HepG2 (cell line): ENCODE measurements around the gene IMPDH2. TPM values are rescaled to one million over a fixed set of nuclear protein-coding genes. Genes with fewer than 3 reads are reported as not detected.
A peak's percentile ranks its signal among the peaks of the same experiment; 100 is the strongest.

Source experiments
- MED1 ChIP-seq: sonication (generic); formaldehyde crosslinking; IDR thresholded peaks from 2 replicates; pipeline ENCODE4 v1.4.0; 2020; ENCODE audit warnings: missing genetic modification reagents
- MEIS2 ChIP-seq: sonication (generic); formaldehyde crosslinking; IDR thresholded peaks from 2 replicates; pipeline ENCODE4 v1.9.0; 2021; ENCODE audit warnings: mild to moderate bottlenecking, missing genetic modification reagents
- MTA1 ChIP-seq: sonication (generic); formaldehyde crosslinking; IDR thresholded peaks from 2 replicates; pipeline ENCODE4 v1.4.0; 2020; ENCODE audit warnings: missing genetic modification reagents, mild to moderate bottlenecking, borderline replicate concordance
- PAWR ChIP-seq: sonication (generic); formaldehyde crosslinking; IDR thresholded peaks from 2 replicates; pipeline ENCODE4 v1.4.0; 2020; ENCODE audit warnings: missing genetic modification reagents, mild to moderate bottlenecking, borderline replicate concordance
- RBFOX2 ChIP-seq: fragments of 200-400 bp; formaldehyde crosslinking; IDR thresholded peaks from 2 replicates; pipeline ENCODE4 v1.6.1; 2017; ENCODE audit warnings: low read depth, mild to moderate bottlenecking, low read length
- SP1 ChIP-seq, 2 experiments: fragments of 450-650 bp in 1 of 2; sonication (generic) in 1 of 2; formaldehyde crosslinking in 1 of 2; IDR thresholded peaks; 2 replicates each; pipeline versions ENCODE4 v1.4.0 to v1.6.1; 2016 to 2020; ENCODE audit warnings: missing genetic modification reagents in 1 of 2
- SP140L ChIP-seq: sonication (generic); formaldehyde crosslinking; IDR thresholded peaks from 2 replicates; pipeline ENCODE4 v1.4.0; 2020; ENCODE audit warnings: missing genetic modification reagents, borderline replicate concordance
- SP2 ChIP-seq: sonication (generic); formaldehyde crosslinking; IDR thresholded peaks from 2 replicates; pipeline ENCODE4 v1.5.1; 2020; ENCODE audit warnings: mild to moderate bottlenecking, missing genetic modification reagents
- TAF15 ChIP-seq: fragments of 200-400 bp; formaldehyde crosslinking; IDR thresholded peaks from one replicate; pipeline ENCODE4 v1.6.1; 2018; ENCODE audit warnings: mild to moderate bottlenecking, low read depth, low read length; ENCODE audit not compliant: poor library complexity, severe bottlenecking
- UBTF ChIP-seq: sonication (generic); formaldehyde crosslinking; IDR thresholded peaks from 2 replicates; pipeline ENCODE4 v1.4.0; 2020; ENCODE audit warnings: mild to moderate bottlenecking, missing genetic modification reagents
- ZBTB42 ChIP-seq: sonication (generic); formaldehyde crosslinking; IDR thresholded peaks from 2 replicates; pipeline ENCODE4 v1.5.0; 2020; ENCODE audit warnings: mild to moderate bottlenecking, missing genetic modification reagents
- ZEB1 ChIP-seq: IDR thresholded peaks from 2 replicates; pipeline ENCODE4 v1.6.1; 2012; ENCODE audit warnings: mild to moderate bottlenecking, low read depth, inconsistent platforms; ENCODE audit not compliant: insufficient replicate concordance
- ZFY ChIP-seq: sonication (generic); formaldehyde crosslinking; IDR thresholded peaks from 2 replicates; pipeline ENCODE4 v1.4.0; 2020; ENCODE audit warnings: missing genetic modification reagents
- ZNF12 ChIP-seq: sonication (generic); formaldehyde crosslinking; IDR thresholded peaks from 2 replicates; pipeline ENCODE4 v1.5.0; 2020; ENCODE audit warnings: missing genetic modification reagents
- ZNF121 ChIP-seq: sonication (generic); formaldehyde crosslinking; IDR thresholded peaks from 2 replicates; pipeline ENCODE4 v1.5.0; 2020; ENCODE audit warnings: mild to moderate bottlenecking, missing genetic modification reagents
- ZNF224 ChIP-seq: sonication (generic); formaldehyde crosslinking; IDR thresholded peaks from 2 replicates; pipeline ENCODE4 v1.5.0; 2020; ENCODE audit warnings: mild to moderate bottlenecking, missing genetic modification reagents
- ZNF556 ChIP-seq: sonication (generic); formaldehyde crosslinking; IDR thresholded peaks from 2 replicates; pipeline ENCODE4 v1.4.0; 2020; ENCODE audit warnings: mild to moderate bottlenecking, missing genetic modification reagents, borderline replicate concordance
- ZNF574 ChIP-seq: sonication (generic); formaldehyde crosslinking; IDR thresholded peaks from 2 replicates; pipeline ENCODE4 v1.4.0; 2020; ENCODE audit warnings: missing genetic modification reagents
- ZNF652 ChIP-seq: IDR thresholded peaks from 2 replicates; pipeline ENCODE4 v1.6.1; 2016; ENCODE audit warnings: low read depth, borderline replicate concordance
- ZNF768 ChIP-seq: sonication (generic); formaldehyde crosslinking; IDR thresholded peaks from 2 replicates; pipeline ENCODE4 v1.4.0; 2020; ENCODE audit warnings: missing genetic modification reagents
- ZNF839 ChIP-seq: sonication (generic); formaldehyde crosslinking; IDR thresholded peaks from 2 replicates; pipeline ENCODE4 v1.4.0; 2020; ENCODE audit warnings: missing genetic modification reagents, mild to moderate bottlenecking, borderline replicate concordance
- ZXDC ChIP-seq: sonication (generic); formaldehyde crosslinking; IDR thresholded peaks from 2 replicates; pipeline ENCODE4 v1.5.0; 2020; ENCODE audit warnings: mild to moderate bottlenecking, missing genetic modification reagents
- polyA plus RNA-seq, 8 experiments: library from polyadenylated mRNA; depleted of rRNA in 3 of 8; stranded (reverse) in 7 of 8; unstranded in 1 of 8; fragments of >200 nt; fragmentation: Illumina TruSeq in 4 of 8; extraction: Trizol in 4 of 8; gene quantifications; 2 replicates each; pipeline versions ENCODE4 v1.2.1 to v1.2.3, GENCODE V29; 2011 to 2016; ENCODE audit warnings: low read depth in 4 of 8, missing spikeins in 1 of 8, mixed read lengths in 1 of 8; ENCODE audit not compliant: insufficient read depth in 1 of 8
- total RNA-seq, 5 experiments: library from RNA; depleted of rRNA; stranded (reverse); fragments of >200 nt; fragmentation: Illumina TruSeq; extraction: Trizol; gene quantifications; 2 replicates each; pipeline ENCODE4 v1.2.3, GENCODE V29; 2016; ENCODE audit warnings: low read depth in 1 of 5

Gene IMPDH2
- total and polyA plus RNA-seq, 2 of the 13 experiments (the other 11 are each of a cell fraction or from before 2014, with no cell fraction given) = 248 to 260 TPM

GRCh38 chr3:49017971-49018706, 11.1 kb downstream of the IMPDH2 start, which contains the start of gene DALRD3 (continued):
- TF ChIP-seq ZBTB42 (CRISPR knock-in tag) = peak; percentile 53; the same call in 1 of the 2 replicates
- peak; percentile 30 for TF ChIP-seq TAF15
- peak; percentile 99 for TF ChIP-seq ZNF121 (CRISPR knock-in tag)
- TF ChIP-seq SP140L (CRISPR knock-in tag) = no peak
- TF ChIP-seq ZNF839 (CRISPR knock-in tag) = peak; percentile 24; the same call in 1 of the 2 replicates
- peak; percentile 64; the same call in 1 of the 2 replicates for TF ChIP-seq MEIS2
- 0 out of 2 replicates have a peak, but pooled peaks have one; percentile 20 for TF ChIP-seq MED1 (CRISPR knock-in tag)
- TF ChIP-seq ZNF574 (CRISPR knock-in tag) = peak; percentile 82
- TF ChIP-seq ZNF768 (CRISPR knock-in tag) = peak; percentile 60; the same call in 1 of the 2 replicates
- TF ChIP-seq ZFY (CRISPR knock-in tag) = peak; percentile 81; the same call in 1 of the 2 replicates
- peak; percentile 71 for TF ChIP-seq RBFOX2
- TF ChIP-seq PAWR (CRISPR knock-in tag) = 0 out of 2 replicates have a peak, but pooled peaks have one; percentile 30
- no peak for TF ChIP-seq ZNF652
- 0 out of 2 replicates have a peak, but pooled peaks have one; percentile 1 for TF ChIP-seq ZNF12 (CRISPR knock-in tag)
- TF ChIP-seq SP1 (IDR thresholded peaks at IDR 0.05) = no peak
- TF ChIP-seq SP1 (CRISPR knock-in tag; IDR thresholded peaks at IDR 0.05) = peak; percentile 53; the same call in 1 of the 2 replicates
- TF ChIP-seq ZXDC = peak; percentile 49
- peak; percentile 80 for TF ChIP-seq ZEB1
- TF ChIP-seq MTA1 (CRISPR knock-in tag) = peak; percentile 70; the same call in 1 of the 2 replicates
- TF ChIP-seq SP2 (CRISPR knock-in tag) = peak; percentile 71
- TF ChIP-seq ZNF224 = no peak
- peak; percentile 36; the same call in 1 of the 2 replicates for TF ChIP-seq ZNF556 (CRISPR knock-in tag)
- TF ChIP-seq UBTF (CRISPR knock-in tag) = peak; percentile 79
